HG03280 (cell line): ENCODE measurements around the gene DHH.

ENCODE experiments used
- ATAC-seq: cut with Tn5 transposase; IDR thresholded peaks from one replicate; pipeline ENCODE4 v1.9.1; 2021; ENCODE audit warnings: mild to moderate bottlenecking, moderate library complexity; ENCODE audit not compliant: unreplicated experiment

DHH gene

GRCh38 chr12:49109641-49110463 lies 15.3 kb upstream of the DHH start:
- ATAC-seq = no peak

GRCh38 chr12:49108958-49109404 lies 14.4 kb upstream of the DHH start:
- ATAC-seq = no peak

GRCh38 chr12:49105504-49106084 lies 11.0 kb upstream of the DHH start:
- no peak for ATAC-seq

- ATAC-seq = no peak
Measured at GRCh38 chr12:49104822-49105221, 10.2 kb upstream of the DHH start.

GRCh38 chr12:49100380-49100779 lies 5.8 kb upstream of the DHH start:
- no peak for ATAC-seq

- ATAC-seq = no peak
Measured at GRCh38 chr12:49098703-49099102, 4.1 kb upstream of the DHH start.

- ATAC-seq = no peak
Measured at GRCh38 chr12:49098035-49098451, 3.4 kb upstream of the DHH start.

GRCh38 chr12:49097381-49097780 lies 2.8 kb upstream of the DHH start:
- ATAC-seq = no peak

GRCh38 chr12:49094975-49095365 lies 369 bp upstream of the DHH start:
- no peak for ATAC-seq

- ATAC-seq = no peak
Measured at GRCh38 chr12:49093792-49094159, 825 bp downstream of the DHH start.

- no peak for ATAC-seq
Measured at GRCh38 chr12:49092816-49093406, 1.7 kb downstream of the DHH start.

GRCh38 chr12:49092086-49092815 lies 2.4 kb downstream of the DHH start:
- no peak for ATAC-seq

- ATAC-seq = no peak
Measured at GRCh38 chr12:49091836-49092085, 2.8 kb downstream of the DHH start.

GRCh38 chr12:49091056-49091835 lies 3.4 kb downstream of the DHH start:
- ATAC-seq = no peak

GRCh38 chr12:49089821-49090773 lies 4.5 kb downstream of the DHH start:
- no peak for ATAC-seq

- no peak for ATAC-seq
Measured at GRCh38 chr12:49088932-49089330, 5.7 kb downstream of the DHH start.

GRCh38 chr12:49088150-49088931 lies 6.3 kb downstream of the DHH start:
- peak; percentile 69 for ATAC-seq

GRCh38 chr12:49086116-49086515 lies 8.5 kb downstream of the DHH start:
- no peak for ATAC-seq

- ATAC-seq = no peak
Measured at GRCh38 chr12:49084438-49084837, 10.2 kb downstream of the DHH start.
